HG02610 (cell line): ENCODE data around the gene ANTXR1.

Source experiments
- ATAC-seq: cut with Tn5 transposase; IDR thresholded peaks from one replicate; pipeline ENCODE4 v1.9.1; 2021; ENCODE audit warnings: mild to moderate bottlenecking, moderate library complexity; ENCODE audit not compliant: unreplicated experiment

ANTXR1 gene

DNA sequence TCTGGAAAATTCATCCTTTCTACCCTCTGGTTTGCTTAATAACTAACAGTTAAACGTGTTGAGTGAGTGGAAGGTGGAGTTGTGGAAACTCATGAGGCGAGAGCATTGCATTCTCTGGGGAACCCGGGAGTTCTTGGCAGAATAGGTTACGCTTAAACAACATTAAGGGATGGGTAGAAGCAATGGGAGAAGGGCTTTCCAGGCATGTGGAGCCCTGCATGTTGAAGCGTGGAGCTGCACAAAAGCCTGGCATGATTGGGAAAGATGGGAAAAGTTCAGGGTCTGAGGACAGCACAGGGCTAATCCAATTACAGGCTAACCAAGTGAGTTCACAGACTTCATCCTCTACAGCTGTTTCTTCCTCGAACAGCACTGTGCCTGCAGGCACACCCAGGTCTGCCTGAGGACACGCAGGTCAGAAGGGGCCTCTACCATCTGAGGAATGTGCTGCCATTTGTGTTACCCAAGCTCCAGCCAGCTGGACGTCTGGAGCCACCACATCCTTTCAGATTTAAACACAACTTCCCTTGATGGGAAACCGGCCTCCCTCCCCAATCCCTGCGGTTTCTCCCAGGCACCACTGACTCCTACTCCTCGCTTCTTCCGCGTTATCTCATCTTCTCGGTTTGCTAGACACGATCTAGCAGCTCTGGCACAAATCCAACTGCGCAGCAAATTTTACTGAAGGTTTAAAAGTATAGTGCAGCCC is 164.2 kb downstream of the ANTXR1 start:
- no peak for ATAC-seq

DNA sequence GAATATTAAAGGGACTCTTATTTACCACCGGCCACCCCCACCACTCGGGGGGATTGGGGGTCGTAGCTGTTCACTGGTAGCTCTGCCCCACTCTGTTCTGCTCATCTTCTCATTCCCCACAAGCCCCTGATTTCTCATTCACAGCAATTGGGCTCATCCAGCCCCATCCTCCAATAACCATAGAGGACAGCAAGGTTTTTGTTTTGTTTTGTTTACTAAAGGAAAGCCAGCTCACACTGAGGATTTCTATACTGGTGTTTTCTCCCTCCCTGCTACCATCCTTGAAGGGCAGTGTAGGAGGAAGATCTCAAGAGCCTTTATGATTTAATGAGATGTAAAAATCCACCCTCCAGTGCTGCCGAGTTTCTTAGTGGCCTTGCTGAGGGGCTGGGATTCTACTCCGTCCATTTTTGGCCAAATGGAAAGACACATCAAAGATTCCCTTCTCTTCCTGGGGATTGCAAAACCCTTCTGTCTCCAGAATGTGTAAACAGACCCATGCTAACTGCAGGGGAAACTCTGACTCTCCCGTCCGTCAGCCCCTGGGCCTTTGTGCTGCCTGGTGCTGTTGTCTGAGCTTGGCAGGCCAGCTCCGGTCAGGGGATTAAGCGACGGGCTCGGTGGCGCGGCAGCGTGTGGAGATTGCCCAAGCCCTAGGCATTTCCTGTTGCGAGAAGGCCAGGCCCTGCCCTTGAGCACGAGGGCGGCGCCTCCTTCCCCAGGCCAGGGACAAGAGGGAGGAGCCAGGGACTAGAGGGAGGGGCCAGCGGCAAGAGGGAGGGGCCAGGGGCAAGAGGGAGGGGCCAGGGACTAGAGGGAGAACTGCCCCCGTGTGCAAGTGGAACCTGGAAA is 165.0 kb downstream of the ANTXR1 start:
- ATAC-seq, result no peak

DNA sequence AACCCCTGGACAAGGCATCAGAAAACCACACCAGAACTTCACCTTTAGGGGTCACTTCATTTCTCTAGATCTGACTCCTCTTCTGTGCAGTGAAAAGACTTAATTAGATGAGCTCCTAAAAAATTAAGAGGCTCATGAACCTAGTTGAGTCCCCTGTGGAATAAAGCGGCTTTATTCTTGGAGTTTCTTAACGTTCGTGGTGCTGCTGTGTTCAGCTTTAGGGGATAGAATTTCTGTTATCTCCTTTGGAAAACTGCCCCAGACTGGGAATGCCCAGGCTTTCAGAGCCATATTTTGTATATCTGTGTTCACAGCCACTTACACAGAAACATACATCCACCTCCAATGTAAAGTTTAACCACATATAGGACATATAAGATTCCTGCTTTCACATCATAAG is 165.8 kb downstream of the ANTXR1 start:
- no peak for ATAC-seq

DNA sequence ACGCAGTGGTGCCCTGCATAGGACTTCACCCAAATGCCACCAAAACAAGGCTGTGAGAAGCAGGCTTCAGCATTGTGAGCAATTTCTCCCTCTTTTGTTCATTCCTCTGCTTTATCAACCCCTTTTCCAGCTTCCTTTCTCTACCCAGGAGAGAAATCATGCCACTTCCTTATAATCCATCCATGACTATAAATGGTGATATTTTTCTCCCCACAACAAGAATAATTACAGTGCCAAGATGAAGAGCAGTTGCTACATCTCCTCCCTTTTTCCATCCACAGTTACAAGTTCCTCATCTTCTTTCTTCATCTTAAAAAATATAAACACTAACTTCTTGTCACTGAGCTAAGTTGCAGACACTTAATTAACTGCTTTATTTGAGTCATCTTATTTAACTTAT is 167.2 kb downstream of the ANTXR1 start:
- ATAC-seq, result no peak

DNA sequence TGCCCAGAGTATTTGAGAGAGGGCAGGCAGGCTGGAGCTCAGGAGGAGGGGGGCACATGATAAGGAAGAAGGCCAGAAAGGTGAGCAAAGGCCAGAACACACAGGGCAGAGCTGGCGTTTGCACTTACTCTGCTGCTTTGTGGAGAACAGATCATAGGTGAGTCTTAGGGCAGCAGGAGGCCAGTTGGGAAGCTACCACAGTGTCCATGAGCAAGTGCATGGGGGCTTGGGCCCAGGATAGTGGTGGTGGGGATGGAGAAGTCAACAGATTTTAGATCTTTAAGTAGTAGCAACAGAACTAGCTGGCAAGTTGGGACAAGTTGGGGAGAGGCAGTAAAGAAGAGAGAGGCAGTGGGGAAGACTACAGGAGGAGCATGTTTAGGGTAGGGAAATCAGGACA is 168.0 kb downstream of the ANTXR1 start:
- no peak for ATAC-seq

DNA sequence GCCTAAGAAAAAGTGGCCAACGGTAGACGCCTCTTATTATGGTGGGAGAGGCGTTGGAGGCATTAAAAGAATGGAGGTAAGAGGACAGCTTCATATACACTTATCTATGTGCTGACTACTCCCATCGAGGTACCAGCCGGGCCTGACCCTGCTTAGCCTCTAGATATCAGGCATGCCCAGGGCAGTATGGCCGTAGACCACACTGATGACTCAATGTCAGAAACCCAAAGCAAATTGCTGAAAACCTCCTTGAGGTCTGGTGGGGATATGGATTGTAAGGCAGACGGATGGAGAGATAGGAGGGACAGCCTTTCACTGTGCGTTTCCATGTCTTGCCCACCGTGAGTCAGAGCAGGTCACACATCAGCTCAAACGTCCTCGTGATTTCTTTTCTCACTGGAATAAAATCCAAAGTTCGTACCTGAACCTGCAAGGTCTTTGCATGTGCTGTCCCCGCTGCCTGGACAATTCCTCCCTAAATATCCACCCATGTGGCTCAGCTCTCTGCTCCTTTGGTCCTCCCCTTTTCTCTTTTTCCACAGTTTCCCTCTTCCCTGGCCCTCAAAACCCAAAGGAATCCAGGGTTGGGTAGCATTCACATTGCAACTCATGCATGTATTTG is 168.9 kb downstream of the ANTXR1 start:
- no peak for ATAC-seq

DNA sequence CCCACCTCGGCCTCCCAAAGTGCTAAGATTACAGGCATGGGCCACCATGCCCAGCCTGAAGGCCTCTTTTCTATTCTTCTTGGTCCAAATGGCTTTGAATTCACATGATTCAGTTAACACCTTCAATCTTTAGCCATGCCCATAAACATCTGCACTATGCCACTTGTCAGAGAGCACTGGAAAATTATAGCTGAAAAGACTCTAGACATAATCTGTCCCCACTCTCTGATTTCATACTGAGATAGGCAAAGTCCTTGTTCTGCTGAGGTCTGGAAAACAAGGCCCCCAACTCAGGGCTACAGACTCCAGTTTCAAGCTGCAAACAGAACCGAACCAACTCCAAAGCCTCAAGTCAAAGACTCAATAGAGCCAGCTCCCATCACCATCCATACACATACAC is 170.7 kb downstream of the ANTXR1 start:
- ATAC-seq, result no peak

DNA sequence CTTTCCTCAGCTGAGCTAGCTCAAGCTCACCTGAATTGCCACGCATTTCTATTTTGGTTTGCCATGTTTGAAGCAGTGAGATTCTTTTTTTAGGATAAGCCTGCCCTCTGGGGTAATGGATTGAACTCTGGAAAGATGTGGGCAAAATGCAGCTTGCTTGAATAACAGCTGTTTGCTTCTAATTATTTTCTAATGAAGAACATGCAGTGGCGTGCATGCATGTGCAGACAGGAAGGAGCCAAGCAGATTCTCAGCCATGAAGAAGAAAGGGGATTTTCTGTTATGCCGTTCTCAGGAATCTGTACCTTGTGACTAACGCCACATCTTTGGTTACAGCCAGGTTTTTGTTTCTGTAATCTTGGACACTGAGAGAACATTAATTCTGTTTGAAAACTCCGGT is 171.2 kb downstream of the ANTXR1 start:
- no peak for ATAC-seq

DNA sequence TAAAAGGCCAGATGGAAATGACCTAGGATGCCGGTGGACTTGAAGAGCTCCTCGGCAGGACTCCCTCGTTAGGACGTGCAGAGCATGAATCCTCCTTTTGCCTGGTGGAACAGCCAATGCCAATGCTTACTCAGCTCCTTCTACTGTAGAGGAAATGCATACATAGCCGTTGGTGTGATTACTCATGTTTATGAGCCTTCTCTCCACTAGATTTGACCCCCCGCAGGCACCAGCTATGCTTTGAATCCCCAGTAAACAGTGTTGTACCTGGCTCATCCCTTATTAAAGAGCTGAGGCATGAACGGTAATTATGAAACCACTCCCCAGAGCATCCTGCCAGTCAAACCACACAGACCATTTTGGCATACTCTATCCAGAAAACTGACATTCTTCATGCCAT is 172.8 kb downstream of the ANTXR1 start:
- ATAC-seq, result no peak

DNA sequence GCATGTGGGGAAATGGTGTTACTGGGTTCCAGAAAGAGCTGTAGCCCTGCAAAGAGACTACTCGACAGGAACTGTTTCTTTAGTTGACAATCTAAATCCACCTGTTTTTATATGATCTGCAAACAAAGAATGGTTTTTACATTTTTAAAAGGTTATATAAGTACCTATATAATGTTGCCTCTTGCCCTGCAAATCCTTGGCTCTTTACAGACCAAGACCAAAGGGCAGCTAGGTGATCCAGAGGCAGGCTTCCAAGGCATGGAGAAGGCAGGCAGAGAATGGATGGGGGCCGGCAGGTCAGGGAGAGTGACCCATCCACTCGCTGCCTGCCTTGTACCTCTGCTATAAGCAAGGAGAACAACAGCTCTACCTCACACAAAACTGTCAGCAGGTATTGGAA is 173.6 kb downstream of the ANTXR1 start:
- ATAC-seq, result no peak

DNA sequence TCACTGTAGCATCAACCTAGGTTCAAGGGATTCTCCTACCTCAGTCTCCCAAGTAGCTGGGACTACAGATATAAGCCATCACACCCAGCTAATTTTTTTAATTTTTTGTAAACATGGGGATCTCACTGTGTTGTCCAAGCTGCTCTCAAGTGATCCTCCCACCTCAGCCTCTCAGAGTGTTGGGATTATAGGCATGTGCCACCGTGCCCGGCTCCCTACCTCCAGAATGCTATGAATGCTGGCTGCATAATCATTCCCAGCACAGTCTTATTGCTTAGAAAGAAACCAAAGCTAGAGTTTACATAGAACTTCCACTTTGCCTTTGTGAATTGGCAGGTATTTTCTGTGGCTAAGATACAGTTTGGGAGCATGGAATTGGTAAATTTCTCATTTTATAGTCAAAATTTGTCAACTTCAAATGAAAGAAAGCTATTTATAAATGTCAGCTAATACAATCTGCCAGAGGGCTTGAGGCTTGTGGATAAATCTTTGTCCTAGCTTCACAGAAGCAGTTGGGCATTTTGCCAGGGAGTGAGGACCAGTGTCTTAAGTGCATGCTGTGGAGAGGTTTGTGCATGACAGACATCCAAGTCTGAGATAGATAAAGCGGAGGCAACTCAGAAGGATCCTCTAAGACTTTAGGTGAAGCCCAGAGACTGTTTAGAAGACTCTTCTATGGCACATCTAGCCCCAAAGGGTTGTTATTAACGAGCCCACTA is 175.4 kb downstream of the ANTXR1 start:
- ATAC-seq, result no peak

DNA sequence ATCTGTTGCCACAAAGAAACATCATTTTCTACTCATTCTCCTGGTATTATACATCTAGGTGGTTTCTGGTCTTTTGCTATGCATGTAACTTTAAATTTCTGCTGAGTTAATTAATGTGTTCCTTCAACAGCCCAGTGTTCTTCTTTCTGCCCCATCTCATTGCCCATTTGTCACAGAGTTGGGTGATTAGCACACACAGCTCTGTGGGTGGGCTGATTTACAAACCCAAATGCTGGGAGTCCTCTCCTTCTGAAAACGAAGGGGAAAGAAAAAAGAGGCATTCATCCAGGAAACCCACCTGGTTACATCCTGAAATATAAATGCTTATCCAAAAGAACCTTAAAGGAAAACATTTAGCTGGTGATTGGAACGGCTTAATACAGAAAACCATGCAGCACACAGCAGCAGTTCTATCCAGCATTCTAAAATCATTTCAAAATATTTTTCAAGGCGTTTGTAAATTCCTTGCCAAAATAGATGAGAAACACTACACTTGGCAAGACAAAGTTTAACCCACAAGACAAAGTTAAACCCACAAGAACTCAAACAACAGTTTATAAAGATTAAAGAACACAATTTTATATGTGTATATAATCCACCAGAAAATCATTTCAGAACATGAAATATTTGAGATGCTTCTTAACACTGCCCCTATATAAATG is 177.9 kb downstream of the ANTXR1 start:
- no peak for ATAC-seq

DNA sequence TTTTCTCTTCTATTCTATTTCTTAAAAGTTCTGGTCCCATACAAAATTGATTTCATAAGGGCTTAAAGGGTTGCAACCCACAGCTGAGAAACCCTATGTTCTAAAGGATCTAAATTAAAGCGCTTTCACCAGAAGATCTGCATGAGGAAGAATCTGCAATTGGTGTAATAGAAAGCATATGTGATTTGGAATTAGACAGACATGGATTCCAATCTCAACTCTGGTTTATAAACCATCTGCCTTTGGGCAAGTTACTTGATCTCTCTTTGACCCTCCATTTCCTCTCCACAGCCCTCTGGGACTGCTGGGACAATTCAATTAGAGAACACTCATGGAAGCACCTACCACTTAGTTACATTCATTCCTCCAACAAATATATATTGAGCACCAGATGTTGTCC is 178.7 kb downstream of the ANTXR1 start:
- ATAC-seq, result no peak

DNA sequence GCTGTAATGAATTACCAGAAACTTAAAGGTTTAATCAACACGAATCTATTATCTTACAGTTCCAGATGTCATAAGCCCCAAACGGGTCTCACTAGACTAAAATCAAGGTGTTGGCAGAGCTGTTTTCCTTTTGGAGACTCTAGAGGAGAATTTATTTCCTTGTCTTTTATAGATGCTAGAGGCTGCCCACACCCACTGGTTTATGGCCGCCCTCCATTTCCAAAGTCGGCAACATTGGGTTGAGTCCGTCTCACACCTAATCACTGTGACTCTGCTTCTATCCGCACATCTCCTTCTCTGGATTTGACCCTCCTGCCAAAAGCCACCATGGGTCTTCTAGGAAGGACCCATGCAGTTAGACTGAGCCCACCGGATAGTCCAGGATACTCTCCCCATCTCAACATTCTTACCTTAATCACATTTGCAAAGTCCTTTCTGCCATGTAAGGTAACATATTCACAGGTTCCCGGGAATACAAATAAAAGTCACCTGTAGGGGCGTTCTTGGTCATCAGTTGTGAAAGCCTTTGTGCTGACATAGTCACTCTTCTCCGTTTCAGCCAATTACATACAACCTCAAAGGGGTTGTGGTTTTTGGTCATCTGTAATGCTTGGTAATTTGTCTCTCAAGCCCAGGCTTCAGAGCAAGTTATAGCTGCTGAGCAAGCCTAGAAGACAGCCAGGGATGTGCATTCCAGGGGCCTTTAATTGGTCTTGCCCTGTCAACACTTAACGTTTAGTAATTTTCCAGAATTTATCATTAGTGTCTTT is 179.4 kb downstream of the ANTXR1 start:
- ATAC-seq, result no peak

DNA sequence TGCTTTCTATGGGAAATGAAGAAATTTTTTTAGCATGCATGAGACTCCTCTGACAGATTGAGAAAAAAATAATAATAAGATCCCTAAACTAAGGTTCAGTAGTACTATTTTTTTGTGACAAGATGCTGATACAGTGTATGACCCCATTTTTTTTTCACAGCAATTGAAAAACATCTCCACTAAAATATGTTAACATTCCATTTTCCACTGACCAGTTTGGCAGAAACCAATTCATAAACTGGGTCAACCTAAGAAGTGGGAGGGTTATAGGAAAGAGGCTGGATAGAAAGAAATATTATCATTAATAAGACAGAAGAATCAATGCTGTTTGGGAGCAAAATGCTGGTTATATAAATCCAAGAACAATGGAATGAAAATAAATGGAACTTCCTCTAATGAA is 182.7 kb downstream of the ANTXR1 start:
- no peak for ATAC-seq

DNA sequence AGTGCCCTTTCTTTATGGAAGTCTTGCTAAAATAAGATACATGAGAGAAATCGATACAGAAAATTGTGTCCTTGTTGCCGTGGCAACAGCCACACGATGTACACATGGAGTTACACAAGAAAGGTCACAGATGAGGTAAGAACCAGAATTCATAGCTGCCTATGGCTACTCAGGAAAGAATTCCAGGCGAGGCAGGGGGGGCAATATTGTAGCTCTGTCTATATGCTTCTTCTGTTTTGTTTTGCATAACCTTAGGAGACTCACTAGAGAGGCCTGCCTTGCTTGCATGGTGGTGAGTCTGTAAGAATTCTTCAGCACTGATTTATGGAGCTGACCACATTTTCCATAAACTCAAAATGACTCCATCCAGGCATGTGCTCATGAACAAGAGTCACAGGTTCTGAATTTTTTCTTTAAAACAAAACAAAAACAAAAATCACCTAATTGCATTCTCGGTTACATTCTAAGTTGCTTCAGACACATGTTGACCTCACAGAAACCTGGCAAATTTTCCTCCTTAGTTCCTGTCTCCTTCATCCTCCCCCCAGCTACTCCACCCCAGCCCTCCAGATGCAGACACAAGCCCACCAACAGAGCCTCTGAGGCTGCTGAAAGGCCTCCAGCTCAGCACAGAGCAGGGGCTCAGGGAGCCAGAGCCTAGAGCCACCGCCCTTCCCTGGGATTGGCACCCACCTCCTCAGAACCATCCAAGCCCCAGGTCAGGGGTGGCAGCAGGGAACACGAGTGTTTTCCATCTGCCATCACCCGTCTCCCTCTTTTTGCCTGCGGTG is 183.5 kb downstream of the ANTXR1 start:
- no peak for ATAC-seq

DNA sequence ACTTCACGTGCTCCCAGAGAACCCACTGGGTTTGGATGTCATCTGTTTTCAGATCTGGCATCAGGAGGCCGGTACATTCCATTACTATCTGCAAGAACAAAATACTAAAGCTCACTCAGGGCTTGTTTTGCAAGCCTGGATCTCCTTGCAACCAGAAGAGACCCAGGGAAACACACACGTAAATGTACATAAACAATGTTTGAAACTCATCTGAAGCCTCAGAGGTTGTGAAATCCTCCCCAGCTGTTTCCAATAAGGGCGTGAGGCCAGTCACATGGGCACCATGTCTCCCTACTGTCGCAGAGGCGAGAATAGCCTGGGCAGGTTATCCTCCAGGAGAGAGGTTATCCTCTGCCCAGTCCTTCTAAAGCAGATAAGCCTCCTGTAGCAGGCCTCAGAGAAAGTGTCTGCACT is 187.1 kb downstream of the ANTXR1 start:
- no peak for ATAC-seq

DNA sequence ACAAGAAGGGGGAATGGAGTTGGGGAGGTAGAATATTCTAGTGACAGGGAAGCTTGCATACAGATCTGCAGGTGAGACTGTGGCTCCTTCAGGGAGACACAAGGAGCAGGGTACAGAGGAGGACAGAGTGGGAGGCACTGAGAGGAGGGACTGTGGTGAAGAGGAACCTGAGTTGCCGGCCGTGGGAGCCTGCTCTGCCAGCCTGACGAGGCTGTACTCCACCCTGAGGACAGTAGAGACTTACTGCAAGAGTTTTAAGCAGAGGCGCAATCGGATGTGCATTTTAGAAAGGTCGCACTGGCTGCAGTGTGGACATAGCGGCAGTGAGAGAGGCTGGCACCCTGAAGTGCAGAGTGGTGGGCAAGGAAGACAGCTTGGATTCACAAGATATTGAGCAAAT is 188.3 kb downstream of the ANTXR1 start:
- no peak for ATAC-seq

DNA sequence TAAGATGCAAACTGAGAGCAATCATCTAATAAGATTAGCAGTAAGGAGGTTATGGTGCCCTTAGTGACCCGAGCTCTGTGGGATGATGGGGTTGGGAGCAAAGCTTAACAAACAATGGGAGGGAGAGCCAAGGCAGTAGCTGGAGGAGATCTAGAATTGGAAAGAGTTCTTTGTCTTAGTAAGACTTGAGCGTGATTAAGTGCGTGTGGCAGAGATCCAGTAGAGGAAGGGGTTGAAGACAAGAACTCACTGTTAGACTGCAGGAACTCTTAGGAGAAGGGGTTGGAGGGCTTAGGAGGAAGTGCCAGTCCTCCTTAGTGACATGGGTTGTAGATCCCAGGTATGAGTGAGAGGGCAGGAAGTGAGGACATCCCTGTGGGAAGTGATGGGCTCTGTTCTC is 189.3 kb downstream of the ANTXR1 start:
- no peak for ATAC-seq
